ENCODE measurements around the gene MED15. TPM values are rescaled to one million over a fixed set of nuclear protein-coding genes. Genes with fewer than 3 reads are reported as not detected.

The MED15 gene
- total and polyA plus RNA-seq, 2 experiments from 2014 or later, result 29.2 to 43.5 TPM

DNA sequence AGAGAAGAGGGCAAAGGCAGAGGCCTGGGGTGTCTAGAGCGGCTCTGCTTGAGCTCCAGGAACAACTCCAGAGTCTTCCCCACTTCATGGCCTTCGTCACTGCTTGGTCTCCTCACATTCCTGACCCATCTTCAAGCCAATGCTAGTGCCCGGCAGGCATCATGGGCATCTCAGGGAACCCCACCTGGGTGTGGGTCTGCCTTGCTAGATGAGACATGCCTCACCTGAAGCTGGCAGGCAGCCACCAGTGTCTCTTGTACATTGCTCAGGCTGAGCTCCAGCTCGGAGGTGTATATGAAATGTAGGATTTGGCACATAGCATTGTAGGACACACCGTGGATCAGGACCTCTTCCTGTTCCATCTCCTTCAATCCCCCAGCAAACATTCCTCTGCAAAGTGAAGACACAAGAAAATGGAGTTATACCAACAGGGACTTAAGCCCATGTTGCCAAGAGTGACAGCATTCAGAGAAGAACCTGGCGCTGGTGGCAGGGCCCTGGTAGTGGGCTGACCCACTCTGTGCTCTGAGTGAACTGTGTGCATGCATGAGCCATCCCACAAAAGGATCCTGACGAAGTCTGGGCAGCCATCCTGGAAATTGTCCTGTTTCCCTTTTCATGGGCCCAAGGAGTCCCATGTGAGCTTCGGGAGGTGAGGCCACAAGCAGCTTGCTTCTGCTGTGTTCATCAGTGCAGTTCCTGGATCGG, 36.1 kb upstream of the MED15 start:
- ATAC-seq, result no peak
- Histone ChIP-seq H3K9me2 (ENCODE audit: insufficient read depth) (no peaks in the 10 kb centered on the region), H3F3A (replicated peaks; ENCODE audit: low read depth) (no peaks in the 10 kb centered on the region), H3K79me2 (replicated peaks; ENCODE audit: insufficient read depth) (no peaks in the 10 kb centered on the region), H3K4me2 (no peak overlapping the region), H2AFZ (no peak overlapping the region), H4K20me1 (replicated peaks; ENCODE audit: insufficient read depth) (no peaks in the 10 kb centered on the region), H3K27ac (ENCODE audit: low read depth) (no peak overlapping the region), H3K4me3 (no peak overlapping the region), H3K36me3 (ENCODE audit: insufficient read depth) (no peaks in the 10 kb centered on the region), H3K4me1 (ENCODE audit: insufficient read depth) (no peaks in the 10 kb centered on the region), H3K27me3 (ENCODE audit: insufficient read depth) (no peaks in the 10 kb centered on the region)
- no peak overlapping the region for H3K27ac Mint-ChIP-seq
- no peaks in the 10 kb centered on the region for H3K9me3 Mint-ChIP-seq
- no peak overlapping the region for H3K4me3 Mint-ChIP-seq
- DNase-seq (ENCODE audit: low spot score), result no peak
- H3K27me3 Mint-ChIP-seq (ENCODE audit: insufficient read depth, low read depth, poor library complexity), result peaks cover 12% of the 10 kb centered on the region
- TF ChIP-seq CREB1 (CRISPR knock-in tag; IDR thresholded peaks at IDR 0.05; ENCODE audit: low read depth) (no peak), JUNB (IDR thresholded peaks at IDR 0.05; ENCODE audit: unreplicated experiment) (no peak), POLR2AphosphoS5 (IDR thresholded peaks at IDR 0.05; ENCODE audit: low read depth) (no peak), NANOG (IDR thresholded peaks at IDR 0.05; ENCODE audit: borderline replicate concordance) (no peak), EZH2 (IDR thresholded peaks at IDR 0.05; ENCODE audit: low read depth, unreplicated experiment) (no peak), ZNF114 (CRISPR knock-in tag; IDR thresholded peaks at IDR 0.05) (no peak), EZH2phosphoT487 (IDR thresholded peaks at IDR 0.05; ENCODE audit: unreplicated experiment) (no peak), STAT1 (IDR thresholded peaks at IDR 0.05; ENCODE audit: unreplicated experiment) (no peak), ZNF331 (CRISPR knock-in tag; IDR thresholded peaks at IDR 0.05; ENCODE audit: low read depth) (no peak)
- TF ChIP-seq, protein P1, sequence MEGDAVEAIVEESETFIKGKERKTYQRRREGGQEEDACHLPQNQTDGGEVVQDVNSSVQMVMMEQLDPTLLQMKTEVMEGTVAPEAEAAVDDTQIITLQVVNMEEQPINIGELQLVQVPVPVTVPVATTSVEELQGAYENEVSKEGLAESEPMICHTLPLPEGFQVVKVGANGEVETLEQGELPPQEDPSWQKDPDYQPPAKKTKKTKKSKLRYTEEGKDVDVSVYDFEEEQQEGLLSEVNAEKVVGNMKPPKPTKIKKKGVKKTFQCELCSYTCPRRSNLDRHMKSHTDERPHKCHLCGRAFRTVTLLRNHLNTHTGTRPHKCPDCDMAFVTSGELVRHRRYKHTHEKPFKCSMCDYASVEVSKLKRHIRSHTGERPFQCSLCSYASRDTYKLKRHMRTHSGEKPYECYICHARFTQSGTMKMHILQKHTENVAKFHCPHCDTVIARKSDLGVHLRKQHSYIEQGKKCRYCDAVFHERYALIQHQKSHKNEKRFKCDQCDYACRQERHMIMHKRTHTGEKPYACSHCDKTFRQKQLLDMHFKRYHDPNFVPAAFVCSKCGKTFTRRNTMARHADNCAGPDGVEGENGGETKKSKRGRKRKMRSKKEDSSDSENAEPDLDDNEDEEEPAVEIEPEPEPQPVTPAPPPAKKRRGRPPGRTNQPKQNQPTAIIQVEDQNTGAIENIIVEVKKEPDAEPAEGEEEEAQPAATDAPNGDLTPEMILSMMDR (conservative IDR thresholded peaks at IDR 0.05; ENCODE audit: low read depth in 2 of 2), result no peak
- TF ChIP-seq, protein P2, sequence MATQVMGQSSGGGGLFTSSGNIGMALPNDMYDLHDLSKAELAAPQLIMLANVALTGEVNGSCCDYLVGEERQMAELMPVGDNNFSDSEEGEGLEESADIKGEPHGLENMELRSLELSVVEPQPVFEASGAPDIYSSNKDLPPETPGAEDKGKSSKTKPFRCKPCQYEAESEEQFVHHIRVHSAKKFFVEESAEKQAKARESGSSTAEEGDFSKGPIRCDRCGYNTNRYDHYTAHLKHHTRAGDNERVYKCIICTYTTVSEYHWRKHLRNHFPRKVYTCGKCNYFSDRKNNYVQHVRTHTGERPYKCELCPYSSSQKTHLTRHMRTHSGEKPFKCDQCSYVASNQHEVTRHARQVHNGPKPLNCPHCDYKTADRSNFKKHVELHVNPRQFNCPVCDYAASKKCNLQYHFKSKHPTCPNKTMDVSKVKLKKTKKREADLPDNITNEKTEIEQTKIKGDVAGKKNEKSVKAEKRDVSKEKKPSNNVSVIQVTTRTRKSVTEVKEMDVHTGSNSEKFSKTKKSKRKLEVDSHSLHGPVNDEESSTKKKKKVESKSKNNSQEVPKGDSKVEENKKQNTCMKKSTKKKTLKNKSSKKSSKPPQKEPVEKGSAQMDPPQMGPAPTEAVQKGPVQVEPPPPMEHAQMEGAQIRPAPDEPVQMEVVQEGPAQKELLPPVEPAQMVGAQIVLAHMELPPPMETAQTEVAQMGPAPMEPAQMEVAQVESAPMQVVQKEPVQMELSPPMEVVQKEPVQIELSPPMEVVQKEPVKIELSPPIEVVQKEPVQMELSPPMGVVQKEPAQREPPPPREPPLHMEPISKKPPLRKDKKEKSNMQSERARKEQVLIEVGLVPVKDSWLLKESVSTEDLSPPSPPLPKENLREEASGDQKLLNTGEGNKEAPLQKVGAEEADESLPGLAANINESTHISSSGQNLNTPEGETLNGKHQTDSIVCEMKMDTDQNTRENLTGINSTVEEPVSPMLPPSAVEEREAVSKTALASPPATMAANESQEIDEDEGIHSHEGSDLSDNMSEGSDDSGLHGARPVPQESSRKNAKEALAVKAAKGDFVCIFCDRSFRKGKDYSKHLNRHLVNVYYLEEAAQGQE (IDR thresholded peaks at IDR 0.05; ENCODE audit: unreplicated experiment), result no peak
- TF ChIP-seq, protein P3, sequence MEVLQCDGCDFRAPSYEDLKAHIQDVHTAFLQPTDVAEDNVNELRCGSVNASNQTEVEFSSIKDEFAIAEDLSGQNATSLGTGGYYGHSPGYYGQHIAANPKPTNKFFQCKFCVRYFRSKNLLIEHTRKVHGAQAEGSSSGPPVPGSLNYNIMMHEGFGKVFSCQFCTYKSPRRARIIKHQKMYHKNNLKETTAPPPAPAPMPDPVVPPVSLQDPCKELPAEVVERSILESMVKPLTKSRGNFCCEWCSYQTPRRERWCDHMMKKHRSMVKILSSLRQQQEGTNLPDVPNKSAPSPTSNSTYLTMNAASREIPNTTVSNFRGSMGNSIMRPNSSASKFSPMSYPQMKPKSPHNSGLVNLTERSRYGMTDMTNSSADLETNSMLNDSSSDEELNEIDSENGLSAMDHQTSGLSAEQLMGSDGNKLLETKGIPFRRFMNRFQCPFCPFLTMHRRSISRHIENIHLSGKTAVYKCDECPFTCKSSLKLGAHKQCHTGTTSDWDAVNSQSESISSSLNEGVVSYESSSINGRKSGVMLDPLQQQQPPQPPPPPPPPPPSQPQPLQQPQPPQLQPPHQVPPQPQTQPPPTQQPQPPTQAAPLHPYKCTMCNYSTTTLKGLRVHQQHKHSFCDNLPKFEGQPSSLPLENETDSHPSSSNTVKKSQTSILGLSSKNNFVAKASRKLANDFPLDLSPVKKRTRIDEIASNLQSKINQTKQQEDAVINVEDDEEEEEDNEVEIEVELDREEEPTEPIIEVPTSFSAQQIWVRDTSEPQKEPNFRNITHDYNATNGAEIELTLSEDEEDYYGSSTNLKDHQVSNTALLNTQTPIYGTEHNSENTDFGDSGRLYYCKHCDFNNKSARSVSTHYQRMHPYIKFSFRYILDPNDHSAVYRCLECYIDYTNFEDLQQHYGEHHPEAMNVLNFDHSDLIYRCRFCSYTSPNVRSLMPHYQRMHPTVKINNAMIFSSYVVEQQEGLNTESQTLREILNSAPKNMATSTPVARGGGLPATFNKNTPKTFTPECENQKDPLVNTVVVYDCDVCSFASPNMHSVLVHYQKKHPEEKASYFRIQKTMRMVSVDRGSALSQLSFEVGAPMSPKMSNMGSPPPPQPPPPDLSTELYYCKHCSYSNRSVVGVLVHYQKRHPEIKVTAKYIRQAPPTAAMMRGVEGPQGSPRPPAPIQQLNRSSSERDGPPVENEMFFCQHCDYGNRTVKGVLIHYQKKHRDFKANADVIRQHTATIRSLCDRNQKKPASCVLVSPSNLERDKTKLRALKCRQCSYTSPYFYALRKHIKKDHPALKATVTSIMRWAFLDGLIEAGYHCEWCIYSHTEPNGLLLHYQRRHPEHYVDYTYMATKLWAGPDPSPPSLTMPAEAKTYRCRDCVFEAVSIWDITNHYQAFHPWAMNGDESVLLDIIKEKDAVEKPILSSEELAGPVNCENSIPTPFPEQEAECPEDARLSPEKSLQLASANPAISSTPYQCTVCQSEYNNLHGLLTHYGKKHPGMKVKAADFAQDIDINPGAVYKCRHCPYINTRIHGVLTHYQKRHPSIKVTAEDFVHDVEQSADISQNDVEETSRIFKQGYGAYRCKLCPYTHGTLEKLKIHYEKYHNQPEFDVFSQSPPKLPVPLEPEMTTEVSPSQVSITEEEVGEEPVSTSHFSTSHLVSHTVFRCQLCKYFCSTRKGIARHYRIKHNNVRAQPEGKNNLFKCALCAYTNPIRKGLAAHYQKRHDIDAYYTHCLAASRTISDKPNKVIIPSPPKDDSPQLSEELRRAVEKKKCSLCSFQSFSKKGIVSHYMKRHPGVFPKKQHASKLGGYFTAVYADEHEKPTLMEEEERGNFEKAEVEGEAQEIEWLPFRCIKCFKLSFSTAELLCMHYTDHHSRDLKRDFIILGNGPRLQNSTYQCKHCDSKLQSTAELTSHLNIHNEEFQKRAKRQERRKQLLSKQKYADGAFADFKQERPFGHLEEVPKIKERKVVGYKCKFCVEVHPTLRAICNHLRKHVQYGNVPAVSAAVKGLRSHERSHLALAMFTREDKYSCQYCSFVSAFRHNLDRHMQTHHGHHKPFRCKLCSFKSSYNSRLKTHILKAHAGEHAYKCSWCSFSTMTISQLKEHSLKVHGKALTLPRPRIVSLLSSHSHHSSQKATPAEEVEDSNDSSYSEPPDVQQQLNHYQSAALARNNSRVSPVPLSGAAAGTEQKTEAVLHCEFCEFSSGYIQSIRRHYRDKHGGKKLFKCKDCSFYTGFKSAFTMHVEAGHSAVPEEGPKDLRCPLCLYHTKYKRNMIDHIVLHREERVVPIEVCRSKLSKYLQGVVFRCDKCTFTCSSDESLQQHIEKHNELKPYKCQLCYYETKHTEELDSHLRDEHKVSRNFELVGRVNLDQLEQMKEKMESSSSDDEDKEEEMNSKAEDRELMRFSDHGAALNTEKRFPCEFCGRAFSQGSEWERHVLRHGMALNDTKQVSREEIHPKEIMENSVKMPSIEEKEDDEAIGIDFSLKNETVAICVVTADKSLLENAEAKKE (CRISPR knock-in tag; IDR thresholded peaks at IDR 0.05), result no peak
- TF ChIP-seq, protein P4, sequence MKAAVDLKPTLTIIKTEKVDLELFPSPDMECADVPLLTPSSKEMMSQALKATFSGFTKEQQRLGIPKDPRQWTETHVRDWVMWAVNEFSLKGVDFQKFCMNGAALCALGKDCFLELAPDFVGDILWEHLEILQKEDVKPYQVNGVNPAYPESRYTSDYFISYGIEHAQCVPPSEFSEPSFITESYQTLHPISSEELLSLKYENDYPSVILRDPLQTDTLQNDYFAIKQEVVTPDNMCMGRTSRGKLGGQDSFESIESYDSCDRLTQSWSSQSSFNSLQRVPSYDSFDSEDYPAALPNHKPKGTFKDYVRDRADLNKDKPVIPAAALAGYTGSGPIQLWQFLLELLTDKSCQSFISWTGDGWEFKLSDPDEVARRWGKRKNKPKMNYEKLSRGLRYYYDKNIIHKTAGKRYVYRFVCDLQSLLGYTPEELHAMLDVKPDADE (IDR thresholded peaks at IDR 0.05), result no peak
- no peaks in the 10 kb centered on the region; the same call in 1 of the 3 replicates for H3K36me3 Mint-ChIP-seq (ENCODE audit: low read depth)
- no peaks in the 10 kb centered on the region for H3K4me1 Mint-ChIP-seq
